MM.1S (cell line): ENCODE results near the gene TLR9.

ENCODE experiments used
- CTCF ChIP-seq: fragments of 300-600 bp; sonication (generic); IDR thresholded peaks from 2 replicates; pipeline ENCODE4 v1.5.1; 2016; ENCODE audit warnings: antibody characterized with exemption, low read length, mixed read lengths
- EZH2phosphoT487 ChIP-seq: fragments of 300-600 bp; sonication (generic); IDR thresholded peaks from 2 replicates; pipeline ENCODE4 v1.6.1; 2018; ENCODE audit warnings: antibody characterized with exemption, low read length

GRCh38 chr3:52217409-52217805, 8.0 kb downstream of the TLR9 start:
- TF ChIP-seq CTCF (no peak), EZH2phosphoT487 (no peak)
